PFSK-1 (cell line): ENCODE results near the gene RNU6-1.

ENCODE experiments used
- FOXP2 ChIP-seq: optimal IDR thresholded peaks from 2 replicates; pipeline ENCODE3; 2011; ENCODE audit warnings: borderline replicate concordance, control low read depth, inconsistent platforms; ENCODE audit not compliant: insufficient read depth; ENCODE audit errors: extremely low read length, extremely low read depth
- POLR2AphosphoS5 ChIP-seq: IDR thresholded peaks from 2 replicates; pipeline ENCODE4 v1.6.1; 2012; ENCODE audit warnings: low read depth, mild to moderate bottlenecking, control low read depth, low read length, moderate library complexity
- REST ChIP-seq, 2 experiments: IDR thresholded peaks; 2 replicates each; pipeline versions ENCODE4 v1.6.1 to v1.8.0; 2011 to 2012; ENCODE audit warnings: low read depth in 2 of 2, low read length in 2 of 2, control low read depth in 1 of 2, inconsistent platforms in 1 of 2, mild to moderate bottlenecking in 1 of 2, moderate library complexity in 1 of 2; ENCODE audit not compliant: insufficient read depth in 1 of 2
- SIN3A ChIP-seq: IDR thresholded peaks from 2 replicates; pipeline ENCODE4 v1.6.1; 2012; ENCODE audit warnings: mild to moderate bottlenecking, low read length, moderate library complexity, borderline replicate concordance; ENCODE audit not compliant: insufficient read depth
- TAF1 ChIP-seq: IDR thresholded peaks from 2 replicates; pipeline ENCODE4 v1.6.1; 2012; ENCODE audit warnings: low read length, control low read depth, borderline replicate concordance; ENCODE audit not compliant: insufficient read depth

RNU6-1 gene

GRCh38 chr15:67806536-67806935, 33.3 kb downstream of the RNU6-1 start:
- TF ChIP-seq TAF1 (no peak), POLR2AphosphoS5 (no peak), REST (IDR thresholded peaks at IDR 0.05; ENCODE audit: insufficient read depth in 1 of 2, low read depth in 2 of 2, low read length in 2 of 2) (no peak), SIN3A (no peak), FOXP2 (no peak)

- TF ChIP-seq TAF1 (no peak), POLR2AphosphoS5 (no peak), FOXP2 (no peak), REST (IDR thresholded peaks at IDR 0.05; ENCODE audit: insufficient read depth in 1 of 2, low read depth in 2 of 2, low read length in 2 of 2) (no peak), SIN3A (no peak)
Measured at GRCh38 chr15:67805666-67806516, 34.0 kb downstream of the RNU6-1 start.

GRCh38 chr15:67805008-67805665, 34.7 kb downstream of the RNU6-1 start:
- TF ChIP-seq POLR2AphosphoS5 (no peak), SIN3A (no peak), REST (IDR thresholded peaks at IDR 0.05; ENCODE audit: insufficient read depth in 1 of 2, low read depth in 2 of 2, low read length in 2 of 2) (no peak), TAF1 (no peak), FOXP2 (no peak)

- TF ChIP-seq REST (IDR thresholded peaks at IDR 0.05; ENCODE audit: insufficient read depth in 1 of 2, low read depth in 2 of 2, low read length in 2 of 2) (no peak), TAF1 (no peak), POLR2AphosphoS5 (no peak), FOXP2 (no peak), SIN3A (no peak)
Measured at GRCh38 chr15:67803996-67804843, 35.6 kb downstream of the RNU6-1 start.
